HG02943 (cell line): Measurements from ENCODE around the gene KCNAB3.

Experiments
- ATAC-seq: cut with Tn5 transposase; IDR thresholded peaks from one replicate; pipeline ENCODE4 v1.9.1; 2021; ENCODE audit warnings: mild to moderate bottlenecking, low read depth, moderate library complexity; ENCODE audit not compliant: unreplicated experiment

The KCNAB3 gene

DNA sequence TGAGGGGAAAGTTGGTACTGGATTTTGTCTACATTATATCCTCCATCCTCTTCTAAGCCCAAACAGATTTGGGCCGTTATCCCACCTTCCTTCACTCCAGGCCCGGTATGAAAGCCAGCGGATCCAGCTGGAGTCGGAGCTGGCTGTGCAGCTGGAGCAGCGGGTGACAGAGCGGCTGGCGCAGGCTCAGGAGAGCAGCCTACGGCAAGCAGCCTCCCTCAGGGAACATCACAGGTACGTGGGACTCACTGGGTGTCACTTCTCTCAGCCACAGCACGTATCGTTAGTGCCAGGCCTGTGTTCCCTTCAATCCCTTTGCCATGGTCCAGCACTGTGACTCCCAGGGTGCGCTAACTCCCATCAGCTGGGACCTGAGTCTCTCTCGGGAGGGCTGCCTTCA lies 13.6 kb upstream of the KCNAB3 start:
- ATAC-seq = no peak

DNA sequence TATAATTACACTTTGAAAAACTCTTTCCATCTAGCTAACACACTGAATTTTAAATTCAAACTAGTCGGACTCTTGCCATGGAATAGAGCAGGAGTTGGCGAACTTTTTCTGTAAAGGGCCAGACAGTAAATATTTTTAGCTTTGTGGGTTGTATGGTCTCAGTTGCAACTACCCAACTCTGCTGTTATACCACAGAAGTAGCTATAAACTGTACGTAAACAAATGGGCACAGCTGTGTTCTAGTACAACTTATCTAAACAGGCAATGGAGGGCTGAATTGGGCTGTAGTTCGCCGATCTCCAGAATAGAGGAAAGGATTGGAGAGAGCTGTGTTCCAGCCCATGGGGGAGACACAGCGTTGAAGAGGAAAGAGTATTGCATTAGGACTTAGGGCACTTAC lies 11.1 kb upstream of the KCNAB3 start:
- no peak for ATAC-seq

DNA sequence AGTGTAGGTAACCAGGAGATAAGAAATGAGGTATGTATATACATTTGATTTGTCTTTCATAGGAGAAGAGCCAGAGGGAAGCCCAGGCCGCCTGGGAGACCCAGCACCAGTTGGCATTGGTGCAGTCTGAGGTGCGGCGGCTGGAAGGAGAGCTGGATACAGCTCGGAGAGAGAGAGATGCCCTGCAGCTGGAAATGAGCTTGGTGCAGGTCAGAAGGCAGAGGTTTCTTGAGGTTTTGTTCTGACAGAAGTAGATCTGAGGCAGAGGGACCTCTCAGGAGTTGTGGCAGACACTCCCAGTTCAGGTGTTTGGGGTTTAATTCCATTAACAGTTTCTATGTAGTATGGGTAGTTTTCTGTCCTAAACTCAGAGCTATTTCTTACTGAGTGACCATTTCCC lies 10.4 kb upstream of the KCNAB3 start:
- ATAC-seq = no peak

- ATAC-seq = no peak
Measured at GRCh38 chr17:7935859-7936258, 6.2 kb upstream of the KCNAB3 start.

DNA sequence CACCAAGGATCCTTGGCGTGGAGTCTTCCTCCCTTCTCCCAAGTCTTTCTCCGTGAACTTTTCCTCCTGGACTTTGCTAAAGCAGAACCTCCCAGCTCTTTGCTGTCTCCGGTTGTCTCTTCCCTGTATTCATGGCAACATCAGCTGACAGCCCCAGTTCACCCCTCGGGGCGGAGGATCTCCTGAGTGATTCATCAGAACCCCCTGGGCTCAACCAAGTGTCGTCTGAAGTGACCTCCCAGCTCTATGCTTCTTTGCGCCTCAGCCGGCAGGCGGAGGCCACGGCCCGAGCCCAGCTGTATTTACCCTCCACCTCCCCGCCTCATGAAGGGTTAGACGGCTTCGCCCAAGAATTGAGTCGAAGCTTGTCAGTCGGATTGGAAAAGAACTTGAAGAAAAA lies 3.3 kb upstream of the KCNAB3 start:
- ATAC-seq = no peak

DNA sequence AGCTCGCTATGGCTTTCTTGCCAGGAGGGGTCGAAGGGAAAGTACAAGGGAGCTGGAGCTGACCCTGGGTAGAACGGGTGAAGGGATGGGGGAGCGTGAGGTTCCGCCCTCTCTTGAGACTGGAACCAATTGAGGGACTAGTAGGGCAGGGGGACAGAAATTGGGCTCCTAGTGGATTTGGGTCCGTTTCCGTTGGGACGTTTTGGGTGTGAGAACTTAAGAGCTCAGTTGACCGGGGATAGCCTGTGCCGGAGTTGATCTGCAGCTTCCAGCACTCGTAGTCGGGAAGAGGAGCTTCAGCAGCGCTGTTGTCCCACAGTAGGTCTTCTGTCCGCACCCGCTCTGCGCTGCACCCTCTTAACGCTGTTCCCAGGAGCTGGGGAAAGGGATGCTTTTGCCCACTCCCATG lies 2.8 kb upstream of the KCNAB3 start:
- peak; percentile 14 for ATAC-seq

GRCh38 chr17:7931709-7932482 lies 2.2 kb upstream of the KCNAB3 start, which contains the start of the genes CNTROB and TRAPPC1:
Gene CNTROB (plus strand): TSS chr17:7932206. CDS start chr17:7933080, 874 bp downstream.
Gene TRAPPC1 (minus strand): TSS chr17:7931946. CDS start chr17:7931829, 117 bp downstream.
- peak; percentile 93 for ATAC-seq

DNA sequence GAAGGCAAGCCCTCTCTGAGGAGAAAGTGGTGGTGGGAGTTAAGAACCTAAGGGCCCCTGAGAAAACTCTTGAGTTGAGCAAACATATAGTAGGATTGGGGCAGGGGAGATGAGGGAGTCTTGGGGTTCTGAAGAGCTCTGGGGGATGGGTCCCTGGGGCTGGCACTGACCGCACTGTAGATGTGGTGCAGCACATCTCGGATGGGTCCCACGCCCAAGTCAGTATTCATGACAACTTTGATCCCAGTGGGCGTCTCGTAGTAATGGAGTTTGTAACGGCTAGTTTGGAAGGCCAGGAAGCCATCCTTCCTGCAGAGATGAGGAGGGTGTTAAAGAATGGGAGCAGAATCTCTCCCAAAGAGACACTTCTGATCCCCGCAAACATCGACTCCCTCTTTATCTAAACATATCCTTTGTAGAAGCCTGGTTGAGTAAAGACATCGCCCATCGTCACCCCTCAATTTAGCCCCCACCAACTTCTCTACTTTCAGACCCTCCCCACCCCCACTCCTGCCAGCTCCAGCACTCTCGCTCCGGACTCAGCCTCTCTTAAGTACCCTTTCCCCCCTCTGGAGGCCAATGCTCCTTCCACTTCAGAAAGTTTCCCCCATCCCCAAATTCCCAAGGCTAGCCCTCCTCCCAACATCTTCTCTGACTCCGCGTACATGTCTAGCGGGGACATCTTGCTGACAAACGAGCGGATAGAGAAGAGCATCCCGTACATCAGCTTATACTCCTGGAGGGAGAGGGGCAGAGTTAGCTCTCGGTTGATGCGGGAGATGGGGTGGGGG lies 1.4 kb upstream of the KCNAB3 start:
- no peak for ATAC-seq

- no peak for ATAC-seq
Measured at GRCh38 chr17:7927596-7927995, 2.1 kb downstream of the KCNAB3 start.

GRCh38 chr17:7922845-7923628 lies 6.6 kb downstream of the KCNAB3 start:
- no peak for ATAC-seq

- ATAC-seq = no peak
Measured at GRCh38 chr17:7922269-7922844, 7.3 kb downstream of the KCNAB3 start.

GRCh38 chr17:7916808-7917207 lies 12.8 kb downstream of the KCNAB3 start:
- ATAC-seq = no peak

GRCh38 chr17:7916385-7916682 lies 13.3 kb downstream of the KCNAB3 start:
- no peak for ATAC-seq

DNA sequence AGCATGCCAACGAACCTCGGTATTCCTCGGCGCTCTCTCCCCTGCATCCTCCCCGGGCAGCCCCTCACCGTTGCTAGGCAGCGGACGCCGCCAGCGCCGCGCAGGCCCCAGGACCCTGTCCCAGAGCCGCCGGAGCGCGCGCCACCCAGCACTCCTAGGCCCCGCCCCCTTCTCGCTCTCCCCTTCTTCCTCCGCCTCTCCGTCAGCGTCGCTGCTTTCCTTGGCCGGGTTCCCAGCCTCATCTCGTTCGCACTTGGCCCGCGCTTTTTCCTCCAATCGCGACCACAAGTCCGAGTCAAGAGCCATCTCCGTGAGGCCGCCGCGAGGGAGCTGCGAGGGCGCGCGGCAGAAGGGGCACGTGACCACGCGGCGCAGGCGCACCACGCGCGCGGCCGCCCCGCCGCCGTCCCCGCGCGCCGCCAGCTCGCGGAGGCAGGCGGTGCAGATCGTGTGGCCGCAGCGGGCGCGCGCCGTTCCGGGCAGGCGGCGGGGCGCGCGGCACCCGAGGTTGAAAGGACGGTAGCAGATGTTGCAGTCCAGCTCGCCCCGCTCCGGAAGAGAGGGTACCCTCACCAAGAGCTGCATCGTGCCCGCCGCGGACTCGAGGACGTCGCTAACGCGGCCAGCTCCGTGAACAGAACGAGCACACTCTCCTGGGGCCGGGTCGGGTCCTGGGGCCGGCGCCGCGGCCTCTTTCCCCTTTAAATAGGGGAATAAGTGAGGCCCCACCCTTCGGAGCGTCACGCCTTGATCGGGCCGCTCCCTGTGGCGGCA lies 13.9 kb downstream of the KCNAB3 start, which contains the start of gene RNF227:
RNF227 (minus strand) TSS at position 679 of the 774 bp plus-strand sequence; CDS start at position 585, 94 bp downstream.
- peak; percentile 74 for ATAC-seq

DNA sequence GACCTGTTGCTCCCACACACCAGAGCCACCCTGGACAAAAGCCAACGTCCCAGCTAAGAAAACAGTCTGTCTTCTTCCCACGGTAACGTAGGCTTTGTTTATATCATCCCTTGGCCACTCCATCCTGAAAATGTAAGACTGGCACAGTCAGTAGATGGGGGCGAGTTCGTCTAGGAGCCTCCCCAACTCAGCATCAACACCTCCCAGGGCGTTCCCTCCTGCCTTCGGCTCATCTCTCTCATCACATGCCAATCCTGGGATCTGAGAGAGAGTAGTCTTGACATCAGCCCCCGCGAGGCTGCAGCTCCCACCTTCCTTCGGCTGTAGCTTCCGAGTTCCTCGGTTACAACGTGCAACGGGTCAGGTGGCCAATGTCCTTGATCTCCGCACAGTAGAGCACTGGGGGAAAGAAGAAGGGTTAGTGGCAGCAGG lies 14.5 kb downstream of the KCNAB3 start:
- no peak for ATAC-seq

- ATAC-seq = no peak
Measured at GRCh38 chr17:7912927-7913524, 16.6 kb downstream of the KCNAB3 start.

GRCh38 chr17:7911116-7911515 lies 18.5 kb downstream of the KCNAB3 start:
- no peak for ATAC-seq

DNA sequence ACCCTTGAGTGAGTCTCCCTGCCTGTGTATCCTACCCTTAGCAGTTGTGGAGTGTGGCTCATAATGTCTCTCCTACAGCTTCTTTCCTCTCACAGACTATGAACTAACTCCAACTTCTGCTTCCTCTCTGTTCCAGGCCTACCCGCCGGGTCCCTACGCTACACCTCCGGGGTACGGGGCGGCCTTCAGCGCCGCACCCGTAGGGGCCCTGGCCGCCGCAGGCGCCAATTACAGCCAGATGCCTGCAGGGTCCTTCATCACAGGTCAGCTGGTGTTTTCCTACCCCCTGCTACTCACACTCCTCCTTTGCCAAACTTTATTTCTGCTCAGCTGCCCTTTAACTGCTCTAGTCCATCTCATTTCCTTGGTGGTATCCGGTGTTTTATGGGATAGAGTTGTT lies 18.9 kb downstream of the KCNAB3 start:
- ATAC-seq = no peak

- no peak for ATAC-seq
Measured at GRCh38 chr17:7910281-7910680, 19.4 kb downstream of the KCNAB3 start.
